AG08396 (cell line): ENCODE data around the gene RPUSD1.
"Not testable (repeated sequence)": the region's sequence is repeated elsewhere in the genome, so short reads cannot be mapped to it uniquely, and the experiment has no call there.

Source experiments
- DNase-seq: peaks from one replicate; pipeline ENCODE4 v3.0.0; 2012; ENCODE audit warnings: low spot score, mixed read lengths

The RPUSD1 gene

GRCh38 chr16:787978-788398 is at the start of gene RPUSD1:
RPUSD1 (minus strand) TSS chr16:788381; CDS start chr16:787737, 644 bp downstream.
- no peak for DNase-seq

- DNase-seq: not testable (repeated sequence)
Measured at GRCh38 chr16:836822-837221, 48.6 kb upstream of the RPUSD1 start.

GRCh38 chr16:836221-836620 is 48.0 kb upstream of the RPUSD1 start:
- DNase-seq: no peak

- DNase-seq: no peak
Measured at GRCh38 chr16:835373-835772, 47.2 kb upstream of the RPUSD1 start.

- DNase-seq: no peak
Measured at GRCh38 chr16:833411-833810, 45.2 kb upstream of the RPUSD1 start.

- no peak for DNase-seq
Measured at GRCh38 chr16:832652-833336, 44.6 kb upstream of the RPUSD1 start.

GRCh38 chr16:831571-832413 is 43.6 kb upstream of the RPUSD1 start:
- no peak for DNase-seq

GRCh38 chr16:830871-831570 is 42.8 kb upstream of the RPUSD1 start:
- DNase-seq: no peak

GRCh38 chr16:830107-830870 is 42.1 kb upstream of the RPUSD1 start:
- DNase-seq: no peak

GRCh38 chr16:828891-829290 is 40.7 kb upstream of the RPUSD1 start:
- no peak for DNase-seq

GRCh38 chr16:827513-827912 is 39.3 kb upstream of the RPUSD1 start:
- DNase-seq: no peak

GRCh38 chr16:825341-826061 is 37.3 kb upstream of the RPUSD1 start:
- peak; percentile 60 for DNase-seq

- DNase-seq: no peak
Measured at GRCh38 chr16:824601-825000, 36.4 kb upstream of the RPUSD1 start.

- no peak for DNase-seq
Measured at GRCh38 chr16:824194-824593, 36.0 kb upstream of the RPUSD1 start.

- no peak for DNase-seq
Measured at GRCh38 chr16:822909-823297, 34.7 kb upstream of the RPUSD1 start.

- no peak for DNase-seq
Measured at GRCh38 chr16:822174-822908, 34.2 kb upstream of the RPUSD1 start.

- no peak for DNase-seq
Measured at GRCh38 chr16:821751-822150, 33.6 kb upstream of the RPUSD1 start.

- no peak for DNase-seq
Measured at GRCh38 chr16:820748-821147, 32.6 kb upstream of the RPUSD1 start.

GRCh38 chr16:820044-820408 is 31.8 kb upstream of the RPUSD1 start:
- not testable (repeated sequence) for DNase-seq

GRCh38 chr16:819336-820043 is 31.3 kb upstream of the RPUSD1 start:
- no peak for DNase-seq
